Astrocyte (in vitro differentiated cells and primary cell): Measurements from ENCODE around the gene ADCY2.

Experiments used
- CTCF ChIP-seq: IDR thresholded peaks from 2 replicates; pipeline ENCODE4 v1.5.1; 2011; ENCODE audit warnings: low read depth, mild to moderate bottlenecking, inconsistent platforms, low read length, moderate library complexity; ENCODE audit not compliant: insufficient read depth
- EZH2 ChIP-seq: IDR thresholded peaks from 2 replicates; pipeline ENCODE4 v1.6.1; 2012; ENCODE audit warnings: mild to moderate bottlenecking, low read length, inconsistent platforms; ENCODE audit not compliant: insufficient read depth

- TF ChIP-seq CTCF (no peak), EZH2 (no peak)
Measured at GRCh38 chr5:7653046-7653445, 257.1 kb downstream of the ADCY2 start.
